Measurements from ENCODE around the gene PYDC1. TPM values are rescaled to one million over a fixed set of nuclear protein-coding genes. Genes with fewer than 3 reads are reported as not detected.

PYDC1 gene
- total and polyA plus RNA-seq, 2 donors (not counting 1 experiment from before 2014, with no cell fraction given), result not detected

DNA sequence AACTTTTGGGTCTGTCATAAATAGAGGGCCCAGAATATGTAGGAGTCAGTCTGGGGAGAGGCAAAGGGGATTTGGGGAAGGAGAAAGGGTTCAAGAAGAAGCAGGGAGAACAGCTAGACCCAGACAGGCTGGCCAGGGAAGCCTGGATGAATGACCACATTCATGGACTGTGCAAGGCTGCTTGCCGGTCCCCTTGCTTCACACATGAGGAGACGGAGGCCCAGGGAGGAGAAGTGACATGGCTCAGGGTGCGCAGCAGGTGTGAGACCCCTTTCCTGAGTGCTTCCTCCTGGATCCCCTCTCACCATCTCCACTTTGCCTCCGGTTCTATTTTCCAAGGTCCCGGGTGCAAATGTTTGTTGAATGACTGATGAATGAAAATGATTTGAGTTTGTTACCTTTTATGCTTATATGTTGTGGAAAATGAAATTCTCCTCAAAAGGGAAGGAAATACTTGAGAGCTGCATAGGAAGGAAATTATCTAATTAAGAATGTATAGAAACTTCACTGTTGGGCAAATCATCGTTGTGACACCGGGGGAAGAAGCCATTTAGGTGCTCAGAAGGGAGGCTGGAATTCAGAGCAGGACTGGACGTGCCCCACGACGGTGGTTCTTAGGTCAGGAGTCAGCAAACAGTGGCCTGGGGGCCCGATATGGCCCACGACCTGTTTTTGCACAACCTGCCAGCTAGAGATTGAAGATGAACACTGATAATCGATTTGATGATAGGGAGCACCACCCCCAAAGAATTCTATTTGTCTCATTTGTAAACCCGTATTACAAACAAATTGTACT is 43.4 kb upstream of the PYDC1 start:
- H3K9me3 ChIP-seq (ENCODE audit: control insufficient read depth, insufficient read depth, low read depth, low read length), result no peaks in the 10 kb centered on the region
- no peaks in the 10 kb centered on the region for H3K27me3 ChIP-seq (ENCODE audit: control insufficient read depth, insufficient read depth, low read length)
- no peak overlapping the region for H3K27ac ChIP-seq (ENCODE audit: insufficient read depth, low read length)
- DNase-seq (ENCODE audit: low read depth in 2 of 2), result no peak
- no peaks in the 10 kb centered on the region for H4K20me1 ChIP-seq (ENCODE audit: control insufficient read depth, extremely low read depth, insufficient read depth, low read length)
- H3K4me2 ChIP-seq (ENCODE audit: extremely low read depth, insufficient read depth, low read length), result no peak overlapping the region
- no peak overlapping the region for H3K9ac ChIP-seq (ENCODE audit: insufficient read depth, low read length)
- no peaks in the 10 kb centered on the region for H3K79me2 ChIP-seq (ENCODE audit: control insufficient read depth, insufficient read depth, low read length)
- H3K4me3 ChIP-seq (replicated peaks in 1 of 4; ENCODE audit: control extremely low read depth in 1 of 4, insufficient read depth in 1 of 4, low read depth in 3 of 4, low read length in 4 of 4), result no peak overlapping the region
- H3K4me1 ChIP-seq (ENCODE audit: control insufficient read depth, extremely low read depth, insufficient read depth, low read length), result no peaks in the 10 kb centered on the region
- TF ChIP-seq EZH2 (IDR thresholded peaks at IDR 0.05; ENCODE audit: low read length, missing control alignments), result no peak
- TF ChIP-seq, protein P1, sequence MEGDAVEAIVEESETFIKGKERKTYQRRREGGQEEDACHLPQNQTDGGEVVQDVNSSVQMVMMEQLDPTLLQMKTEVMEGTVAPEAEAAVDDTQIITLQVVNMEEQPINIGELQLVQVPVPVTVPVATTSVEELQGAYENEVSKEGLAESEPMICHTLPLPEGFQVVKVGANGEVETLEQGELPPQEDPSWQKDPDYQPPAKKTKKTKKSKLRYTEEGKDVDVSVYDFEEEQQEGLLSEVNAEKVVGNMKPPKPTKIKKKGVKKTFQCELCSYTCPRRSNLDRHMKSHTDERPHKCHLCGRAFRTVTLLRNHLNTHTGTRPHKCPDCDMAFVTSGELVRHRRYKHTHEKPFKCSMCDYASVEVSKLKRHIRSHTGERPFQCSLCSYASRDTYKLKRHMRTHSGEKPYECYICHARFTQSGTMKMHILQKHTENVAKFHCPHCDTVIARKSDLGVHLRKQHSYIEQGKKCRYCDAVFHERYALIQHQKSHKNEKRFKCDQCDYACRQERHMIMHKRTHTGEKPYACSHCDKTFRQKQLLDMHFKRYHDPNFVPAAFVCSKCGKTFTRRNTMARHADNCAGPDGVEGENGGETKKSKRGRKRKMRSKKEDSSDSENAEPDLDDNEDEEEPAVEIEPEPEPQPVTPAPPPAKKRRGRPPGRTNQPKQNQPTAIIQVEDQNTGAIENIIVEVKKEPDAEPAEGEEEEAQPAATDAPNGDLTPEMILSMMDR (conservative IDR thresholded peaks at IDR 0.05 in 1 of 2, IDR thresholded peaks at IDR 0.05 in 1 of 2; ENCODE audit: low read depth in 1 of 2, low read length in 2 of 2), result no peak
- H3K36me3 ChIP-seq (ENCODE audit: control insufficient read depth, insufficient read depth, low read length), result no peaks in the 10 kb centered on the region
- H2AFZ ChIP-seq (ENCODE audit: low read length), result no peak overlapping the region

DNA sequence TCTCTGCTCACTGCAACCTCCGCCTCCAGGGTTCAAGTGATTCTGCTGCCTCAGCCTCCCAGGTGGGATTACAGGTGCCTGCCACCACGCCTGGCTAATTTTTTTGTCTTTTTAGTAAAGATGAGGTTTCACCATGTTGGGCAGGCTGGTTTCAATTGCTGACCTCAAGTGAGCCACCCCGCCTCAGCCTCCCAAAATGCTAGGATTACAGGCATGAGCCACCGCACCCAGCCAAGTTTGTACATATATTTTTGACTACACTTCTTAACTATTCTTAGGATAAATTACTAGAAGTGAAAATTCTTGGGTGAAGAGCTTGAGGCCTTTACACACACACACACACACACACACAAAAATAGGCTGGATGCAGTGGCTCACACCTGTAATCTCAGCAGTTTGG is 41.4 kb upstream of the PYDC1 start:
- Histone ChIP-seq H3K27me3 (ENCODE audit: control insufficient read depth, insufficient read depth, low read length) (no peaks in the 10 kb centered on the region), H3K9ac (ENCODE audit: insufficient read depth, low read length) (no peak overlapping the region), H4K20me1 (ENCODE audit: control insufficient read depth, extremely low read depth, insufficient read depth, low read length) (no peaks in the 10 kb centered on the region), H3K79me2 (ENCODE audit: control insufficient read depth, insufficient read depth, low read length) (no peaks in the 10 kb centered on the region), H3K36me3 (ENCODE audit: control insufficient read depth, insufficient read depth, low read length) (no peaks in the 10 kb centered on the region), H3K9me3 (ENCODE audit: control insufficient read depth, insufficient read depth, low read depth, low read length) (no peaks in the 10 kb centered on the region), H2AFZ (ENCODE audit: low read length) (no peak overlapping the region), H3K27ac (ENCODE audit: insufficient read depth, low read length) (no peak overlapping the region), H3K4me1 (ENCODE audit: control insufficient read depth, extremely low read depth, insufficient read depth, low read length) (no peaks in the 10 kb centered on the region), H3K4me3 (replicated peaks in 1 of 4; ENCODE audit: control extremely low read depth in 1 of 4, insufficient read depth in 1 of 4, low read depth in 3 of 4, low read length in 4 of 4) (no peak overlapping the region), H3K4me2 (ENCODE audit: extremely low read depth, insufficient read depth, low read length) (no peak overlapping the region)
- no peak for DNase-seq (ENCODE audit: low read depth in 2 of 2)
- TF ChIP-seq, protein P1 (conservative IDR thresholded peaks at IDR 0.05 in 1 of 2, IDR thresholded peaks at IDR 0.05 in 1 of 2; ENCODE audit: low read depth in 1 of 2, low read length in 2 of 2), result no peak
- no peak for TF ChIP-seq EZH2 (IDR thresholded peaks at IDR 0.05; ENCODE audit: low read length, missing control alignments)

DNA sequence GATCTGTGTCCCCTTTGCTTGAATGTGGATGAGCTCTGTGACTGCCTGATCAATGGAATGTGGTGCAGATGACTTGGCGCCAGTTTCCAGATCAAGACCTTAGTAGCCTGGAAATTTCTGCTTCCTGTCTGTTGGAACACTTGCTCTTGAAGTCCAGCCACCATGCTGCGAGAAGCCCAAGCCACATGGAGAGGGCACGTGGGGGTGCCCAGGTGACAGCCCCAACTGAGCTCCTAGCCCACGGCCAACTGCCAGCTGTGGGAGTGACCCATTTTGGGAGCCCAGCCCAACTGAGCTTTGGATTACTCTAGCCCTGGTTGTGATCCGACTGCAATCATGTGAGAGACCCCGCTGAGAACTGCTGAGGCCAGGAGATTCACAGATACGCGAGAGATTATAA is 39.5 kb upstream of the PYDC1 start:
- Histone ChIP-seq H3K9me3 (ENCODE audit: control insufficient read depth, insufficient read depth, low read depth, low read length) (no peaks in the 10 kb centered on the region), H3K79me2 (ENCODE audit: control insufficient read depth, insufficient read depth, low read length) (no peaks in the 10 kb centered on the region), H3K9ac (ENCODE audit: insufficient read depth, low read length) (no peak overlapping the region), H3K27ac (ENCODE audit: insufficient read depth, low read length) (no peak overlapping the region), H3K36me3 (ENCODE audit: control insufficient read depth, insufficient read depth, low read length) (no peaks in the 10 kb centered on the region), H3K4me1 (ENCODE audit: control insufficient read depth, extremely low read depth, insufficient read depth, low read length) (no peaks in the 10 kb centered on the region), H2AFZ (ENCODE audit: low read length) (no peak overlapping the region), H3K27me3 (ENCODE audit: control insufficient read depth, insufficient read depth, low read length) (no peaks in the 10 kb centered on the region), H3K4me2 (ENCODE audit: extremely low read depth, insufficient read depth, low read length) (no peak overlapping the region), H3K4me3 (replicated peaks in 1 of 4; ENCODE audit: control extremely low read depth in 1 of 4, insufficient read depth in 1 of 4, low read depth in 3 of 4, low read length in 4 of 4) (no peak overlapping the region), H4K20me1 (ENCODE audit: control insufficient read depth, extremely low read depth, insufficient read depth, low read length) (no peaks in the 10 kb centered on the region)
- no peak for DNase-seq (ENCODE audit: low read depth in 2 of 2)
- TF ChIP-seq EZH2 (IDR thresholded peaks at IDR 0.05; ENCODE audit: low read length, missing control alignments), result no peak
- TF ChIP-seq, protein P1 (conservative IDR thresholded peaks at IDR 0.05 in 1 of 2, IDR thresholded peaks at IDR 0.05 in 1 of 2; ENCODE audit: low read depth in 1 of 2, low read length in 2 of 2), result no peak
